Heart left ventricle (tissue), 16 donors: ENCODE results near the gene RFX7. TPM values are rescaled to one million over a fixed set of nuclear protein-coding genes. Genes with fewer than 3 reads are reported as not detected.

Experiments used
- ATAC-seq, 4 donors: fragments of 200-7000 bp; cut with Tn5 transposase; one replicate each; pipeline ENCODE4 v1.9.1; 2020 to 2022; ENCODE audit warnings: moderate library complexity in 4 of 4, mild to moderate bottlenecking in 3 of 4, moderate number of reproducible peaks in 1 of 4
- DNase-seq, 5 donors: peaks; one replicate each; pipeline ENCODE4 v3.0.0-alpha.2; 2020
- H3K27ac ChIP-seq, 12 donors: fragments of 200-600 bp; sonication (generic) in 4 of 12; one replicate each; pipeline versions ENCODE4 v1.5.0 to v1.8.0; 2016 to 2022; ENCODE audit warnings: mild to moderate bottlenecking in 2 of 12
- H3K27me3 ChIP-seq, 9 donors: fragments of 200-600 bp; sonication (generic) in 2 of 9; one replicate each; pipeline versions ENCODE4 v1.5.1 to v1.8.0; 2016 to 2022; ENCODE audit warnings: mild to moderate bottlenecking in 3 of 9
- H3K36me3 ChIP-seq, 9 donors: fragments of 200-600 bp; sonication (generic) in 2 of 9; one replicate each; pipeline versions ENCODE4 v1.5.0 to v1.8.0; 2018 to 2022; ENCODE audit warnings: mild to moderate bottlenecking in 2 of 9
- H3K4me1 ChIP-seq, 12 donors: fragments of 200-600 bp; sonication (generic) in 4 of 12; one replicate each; pipeline versions ENCODE4 v1.5.0 to v1.8.0; 2016 to 2022; ENCODE audit warnings: mild to moderate bottlenecking in 3 of 12
- H3K4me3 ChIP-seq, 12 donors: fragments of 200-600 bp; sonication (generic) in 4 of 12; one replicate each; pipeline versions ENCODE4 v1.5.0 to v1.8.0; 2017 to 2022; ENCODE audit warnings: mild to moderate bottlenecking in 9 of 12, moderate library complexity in 4 of 12
- H3K9me3 ChIP-seq, 12 donors: fragments of 200-600 bp; sonication (generic) in 4 of 12; one replicate each; pipeline versions ENCODE4 v1.5.0 to v1.8.0; 2016 to 2022; ENCODE audit warnings: mild to moderate bottlenecking in 1 of 12
- POLR2A ChIP-seq, 2 donors: fragments of 450-650 bp; IDR thresholded peaks; one replicate each; pipeline ENCODE4 v1.6.1; 2017; ENCODE audit warnings: antibody characterized with exemption in 2 of 2, mild to moderate bottlenecking in 2 of 2, moderate library complexity in 2 of 2
- WGBS, 4 donors: extraction: QIAGEN DNeasy Blood & Tissue Kit in 2 of 4; methylation state at CpG; one replicate each; pipeline versions ENCODE4 v1.1.5 to v1.1.7; 2013 to 2018; 5-methylcytosine and 5-hydroxymethylcytosine counted together
- intact Hi-C, 10 donors: fragments of 100-400 bp; cut with DNase I; formaldehyde crosslinking; loops; one replicate each; pipeline versions ENCODE4 v1.11.1 to v1.14.2; 2022
- polyA plus RNA-seq, 2 donors: library from polyadenylated mRNA; stranded (reverse); fragments of 200-250 nt; gene quantifications; one replicate each; pipeline ENCODE4 v1.2.3, GENCODE V29; 2013
- total RNA-seq, 9 donors: library from RNA; depleted of rRNA in 2 of 9; stranded (reverse); fragments of >200 nt in 2 of 9; fragmentation: NEBNext Ultra II Directional in 3 of 9; extraction: Animal tissue kit (Norgen Biotek cat#: 25700) in 3 of 9; gene quantifications; one replicate each; pipeline versions ENCODE4 v1.1.0 to v1.2.4, GENCODE V29; 2016 to 2023
- TF ChIP-seq, protein P1 (sequence below), 12 donors: fragments of 200-600 bp; sonication (generic) in 4 of 12; IDR thresholded peaks; one replicate each; pipeline versions ENCODE4 v1.5.0 to v1.8.0; 2018 to 2022; ENCODE audit warnings: antibody characterized with exemption in 12 of 12, mild to moderate bottlenecking in 5 of 12
- donor health status: ischemic (EF 13 %, LVEDD 7.1; RV severe dilation, severe dysfunction).
- donor health status: healthy with polysubstance abuse.
- donor health status: DM: no; HTN: yes; CAD: no.
- donor health status: DM: no; HTN: no; CAD: no.
- donor health status: ischemic (EF 25% LVEDD 6.9; RV normal size, moderate dysfunction).
- donor health status: ischemic (EF 25% LVEDD 5.7; RV mildly dilated, moderate dysfunction).
- donor health status: healthy.
- donor health status: DM: yes; HTN: yes; CAD: no.
- donor health status: ischemic (EF 35%, LVEDD 5.7; RV mildly dilated, moderate dysfunction).
- donor health status: nonischemic (EF 11% LVEDD 7.7; RV severe dilation, severe dysfunction).
- donor health status: DM: yes; HTN: yes; CAD: no.
- donor health status: PGD.
- donor health status: ischemic (EF 29% LVEDD 5.4; RV normal size, mild dysfunction).
- donor health status: nonischemic (EF 23%, LVEDD 6.1; RV moderate dilation, normal function).

Gene RFX7
- total and polyA plus RNA-seq, 11 donors = 0.91 to 15.2 (median 7.6) TPM

DNA sequence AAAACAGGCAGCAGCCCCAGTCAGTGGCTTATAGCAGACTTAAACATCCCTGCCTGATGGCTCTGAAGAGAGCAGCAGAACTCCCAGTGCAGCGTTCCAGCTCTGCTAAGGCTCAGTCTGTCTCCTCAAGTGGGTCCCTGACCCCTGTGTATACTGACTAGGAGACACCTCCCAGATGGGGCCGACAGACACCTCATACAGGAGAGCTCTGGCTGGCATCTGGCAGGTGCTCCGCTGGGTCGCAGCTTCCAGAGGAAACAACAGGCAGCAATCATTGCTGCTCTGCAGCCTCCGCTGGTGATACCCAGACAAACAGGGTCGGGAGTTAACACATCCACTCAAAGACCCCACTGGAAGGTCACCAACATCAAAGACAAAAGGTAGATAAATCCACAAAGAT, 93.5 kb downstream of the RFX7 start:
- DNase-seq (no peak), ATAC-seq (no peak)
- Histone ChIP-seq H3K9me3 (peaks cover 0 to 47% (median 8%) of the 10 kb centered on the region in 12 donors), H3K27me3 (no peaks in the 10 kb centered on the region), H3K4me3 (no peak overlapping the region), H3K4me1 (peaks cover 0 to 9% (median 2%) of the 10 kb centered on the region in 12 donors), H3K36me3 (no peaks in the 10 kb centered on the region), H3K27ac (no peak overlapping the region)
- TF ChIP-seq, protein P1, sequence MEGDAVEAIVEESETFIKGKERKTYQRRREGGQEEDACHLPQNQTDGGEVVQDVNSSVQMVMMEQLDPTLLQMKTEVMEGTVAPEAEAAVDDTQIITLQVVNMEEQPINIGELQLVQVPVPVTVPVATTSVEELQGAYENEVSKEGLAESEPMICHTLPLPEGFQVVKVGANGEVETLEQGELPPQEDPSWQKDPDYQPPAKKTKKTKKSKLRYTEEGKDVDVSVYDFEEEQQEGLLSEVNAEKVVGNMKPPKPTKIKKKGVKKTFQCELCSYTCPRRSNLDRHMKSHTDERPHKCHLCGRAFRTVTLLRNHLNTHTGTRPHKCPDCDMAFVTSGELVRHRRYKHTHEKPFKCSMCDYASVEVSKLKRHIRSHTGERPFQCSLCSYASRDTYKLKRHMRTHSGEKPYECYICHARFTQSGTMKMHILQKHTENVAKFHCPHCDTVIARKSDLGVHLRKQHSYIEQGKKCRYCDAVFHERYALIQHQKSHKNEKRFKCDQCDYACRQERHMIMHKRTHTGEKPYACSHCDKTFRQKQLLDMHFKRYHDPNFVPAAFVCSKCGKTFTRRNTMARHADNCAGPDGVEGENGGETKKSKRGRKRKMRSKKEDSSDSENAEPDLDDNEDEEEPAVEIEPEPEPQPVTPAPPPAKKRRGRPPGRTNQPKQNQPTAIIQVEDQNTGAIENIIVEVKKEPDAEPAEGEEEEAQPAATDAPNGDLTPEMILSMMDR (IDR thresholded peaks at IDR 0.05) = no peak
- no peak for TF ChIP-seq POLR2A (IDR thresholded peaks at IDR 0.05)
- 89 to 96% (median 93%) methylated on average over 4 to 6 of the region's 6 CpGs for WGBS, 4 donors
- intact Hi-C loops = no loop called here

DNA sequence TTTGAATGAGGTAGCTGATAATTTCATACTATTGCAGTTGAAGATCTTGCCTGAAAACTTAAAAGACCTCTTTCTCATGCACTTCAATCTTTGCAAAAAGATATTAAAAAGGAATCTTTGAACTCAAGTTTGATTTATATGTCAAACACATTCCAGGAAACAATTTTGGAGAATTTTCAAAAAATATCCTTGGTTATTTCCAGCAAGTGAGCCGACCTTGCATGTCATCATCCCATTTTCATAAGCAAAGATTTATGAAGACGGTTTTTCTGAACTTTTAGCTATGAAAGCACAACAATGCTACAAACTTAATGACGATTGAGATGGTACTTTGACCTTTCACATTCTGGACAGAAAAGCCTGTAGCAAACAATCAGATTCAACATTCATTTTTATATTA, 95.6 kb downstream of the RFX7 start:
- TF ChIP-seq POLR2A (IDR thresholded peaks at IDR 0.05) = no peak
- TF ChIP-seq, protein P1 (IDR thresholded peaks at IDR 0.05) = no peak
- ATAC-seq (no peak), DNase-seq (no peak)
- peaks cover 0 to 5% (median 0%) of the 10 kb centered on the region in 9 donors for H3K36me3 ChIP-seq
- no peaks in the 10 kb centered on the region for H3K27me3 ChIP-seq
- H3K4me3 ChIP-seq = no peak overlapping the region
- WGBS, 4 donors = 92 to 96% (median 94%) methylated on average over 3 of the region's 3 CpGs
- peaks cover 0 to 30% (median 0%) of the 10 kb centered on the region in 12 donors for H3K9me3 ChIP-seq
- H3K4me1 ChIP-seq = peaks cover 0 to 13% (median 2%) of the 10 kb centered on the region in 12 donors
- intact Hi-C loops = no loop called here
- H3K27ac ChIP-seq = no peak overlapping the region

DNA sequence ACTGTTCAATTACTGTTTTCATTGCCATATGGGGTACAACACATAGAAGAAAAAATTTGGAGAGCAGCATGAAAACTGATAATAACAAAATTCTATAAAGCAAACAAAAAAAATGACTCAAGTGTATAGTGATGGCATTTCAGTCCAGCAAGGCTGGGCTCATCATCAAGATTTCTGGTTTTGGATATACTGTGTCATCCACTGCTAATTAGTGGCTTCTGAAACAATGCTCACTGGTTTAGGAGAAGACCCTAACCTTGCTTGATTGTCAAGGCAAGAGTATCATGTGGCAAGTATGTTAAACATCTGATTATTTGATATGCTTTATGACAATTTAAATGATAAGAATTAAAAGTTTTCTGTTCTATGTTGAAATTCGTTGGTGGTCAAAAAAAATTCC, 96.9 kb downstream of the RFX7 start:
- peaks cover 0 to 17% (median 9%) of the 10 kb centered on the region in 9 donors for H3K36me3 ChIP-seq
- H3K27ac ChIP-seq = no peak overlapping the region
- intact Hi-C loops = no loop called here
- peaks cover 0 to 29% (median 0%) of the 10 kb centered on the region in 12 donors for H3K9me3 ChIP-seq
- peaks cover 0 to 13% (median 2%) of the 10 kb centered on the region in 12 donors for H3K4me1 ChIP-seq
- WGBS, 4 donors = 89 to 95% (median 90%) methylated on average over 1 of the region's 1 CpG
- DNase-seq (no peak), ATAC-seq (no peak)
- H3K4me3 ChIP-seq = no peak overlapping the region
- no peaks in the 10 kb centered on the region for H3K27me3 ChIP-seq
- TF ChIP-seq, protein P1 (IDR thresholded peaks at IDR 0.05) = no peak
- no peak for TF ChIP-seq POLR2A (IDR thresholded peaks at IDR 0.05)

DNA sequence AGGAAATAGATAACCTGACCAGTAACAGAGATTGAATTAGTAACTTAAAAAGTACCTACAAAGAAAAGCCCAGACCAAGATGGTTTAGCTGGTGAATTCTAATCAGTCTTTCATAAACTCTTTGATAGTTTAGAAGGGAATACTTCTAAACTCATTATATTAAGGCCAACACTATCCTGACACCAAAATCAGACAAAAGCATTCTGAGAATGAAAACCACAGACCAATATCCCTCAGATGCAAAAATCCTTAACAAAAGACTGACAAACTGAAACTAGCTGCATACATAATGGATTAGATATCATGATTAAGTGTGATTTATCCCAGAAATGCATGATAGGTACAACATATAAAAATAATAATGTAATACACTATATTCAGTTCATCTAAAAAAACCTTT, 115.6 kb downstream of the RFX7 start:
- no peak for ATAC-seq
- no peak for DNase-seq
- TF ChIP-seq, protein P1 (IDR thresholded peaks at IDR 0.05) = no peak
- no peak for TF ChIP-seq POLR2A (IDR thresholded peaks at IDR 0.05)
- no peaks in the 10 kb centered on the region for H3K4me1 ChIP-seq
- intact Hi-C loops = no loop called here
- H3K9me3 ChIP-seq = peaks cover 0 to 39% (median 18%) of the 10 kb centered on the region in 12 donors
- peaks cover 0 to 21% (median 0%) of the 10 kb centered on the region in 9 donors for H3K36me3 ChIP-seq
- no peaks in the 10 kb centered on the region for H3K27me3 ChIP-seq
- no peak overlapping the region for H3K27ac ChIP-seq
- no peak overlapping the region for H3K4me3 ChIP-seq
